ENCODE data around the gene FNBP1L.

FNBP1L gene

GRCh38 chr1:93581917-93582850 is 134.3 kb downstream of the FNBP1L start:
- Histone ChIP-seq H3K9me3 (ENCODE audit: control insufficient read depth, low read length) (no peaks in the 10 kb centered on the region), H3K27ac (ENCODE audit: low read length, poor library complexity, severe bottlenecking) (no peak overlapping the region), H2AFZ (ENCODE audit: low read depth, low read length) (no peak overlapping the region), H3K27me3 (ENCODE audit: control insufficient read depth in 1 of 2, insufficient read depth in 1 of 2, low read length in 2 of 2) (no peaks in the 10 kb centered on the region), H2BK120ac (ENCODE audit: low read depth, low read length) (no peak overlapping the region), H3K4me2 (ENCODE audit: low read length, poor library complexity, severe bottlenecking) (no peak overlapping the region), H2BK15ac (ENCODE audit: low read depth, poor library complexity, severe bottlenecking) (no peak overlapping the region), H3K4me1 (ENCODE audit: control insufficient read depth, insufficient read depth, low read depth, low read length) (peaks cover 30% of the 10 kb centered on the region), H3K9ac (ENCODE audit: low read length) (no peak overlapping the region), H2BK12ac (ENCODE audit: low read length in 2 of 2) (peak overlapping the region in 1 of 2 experiments; percentile 18), H3K23ac (ENCODE audit: low read length in 2 of 2) (no peak overlapping the region), H4K8ac (ENCODE audit: low read length) (no peak overlapping the region), H3K79me1 (replicated peaks; ENCODE audit: low read length, poor library complexity, severe bottlenecking) (peaks cover 43% of the 10 kb centered on the region), H4K91ac (ENCODE audit: low read length) (no peak overlapping the region), H3K4me3 (ENCODE audit: insufficient read depth in 1 of 2, low read depth in 1 of 2, low read length in 2 of 2) (no peak overlapping the region), H2BK5ac (ENCODE audit: low read depth, low read length, poor library complexity, severe bottlenecking) (no peak overlapping the region), H2AK5ac (ENCODE audit: low read length, severe bottlenecking) (no peak overlapping the region), H3K14ac (ENCODE audit: low read length in 2 of 2) (no peak overlapping the region), H3K4ac (ENCODE audit: low read depth in 1 of 2, low read length in 2 of 2) (no peak overlapping the region), H3K36me3 (ENCODE audit: control insufficient read depth in 1 of 2, insufficient read depth in 2 of 2, low read depth in 1 of 2, low read length in 2 of 2) (peaks cover 66 to 89% of the 10 kb centered on the region in 2 experiments), H3K18ac (ENCODE audit: low read depth in 1 of 2, low read length in 2 of 2) (peak overlapping the region in 1 of 2 experiments; percentile 5)
- WGBS, result 96% methylated on average over 21 of the region's 23 CpGs
- DNase-seq, result no peak

- H3K4me2 ChIP-seq (ENCODE audit: low read length, poor library complexity, severe bottlenecking), result no peak overlapping the region
Observed at GRCh38 chr1:93584261-93585003, 136.5 kb downstream of the FNBP1L start.

GRCh38 chr1:93585059-93585966 is 137.4 kb downstream of the FNBP1L start:
- Histone ChIP-seq H3K14ac (ENCODE audit: low read length in 2 of 2) (peak overlapping the region in 1 of 2 experiments; percentile 5), H3K4me2 (ENCODE audit: low read length, poor library complexity, severe bottlenecking) (no peak overlapping the region), H3K4ac (ENCODE audit: low read depth in 1 of 2, low read length in 2 of 2) (peak overlapping the region in 1 of 2 experiments; percentile 46), H2BK15ac (ENCODE audit: low read depth, poor library complexity, severe bottlenecking) (no peak overlapping the region), H2AK5ac (ENCODE audit: low read length, severe bottlenecking) (no peak overlapping the region), H3K9me3 (ENCODE audit: control insufficient read depth, low read length) (no peaks in the 10 kb centered on the region), H2BK120ac (ENCODE audit: low read depth, low read length) (no peak overlapping the region), H3K36me3 (ENCODE audit: control insufficient read depth in 1 of 2, insufficient read depth in 2 of 2, low read depth in 1 of 2, low read length in 2 of 2) (peaks cover 71 to 92% of the 10 kb centered on the region in 2 experiments), H4K8ac (ENCODE audit: low read length) (peak overlapping the region; percentile 59), H2BK5ac (ENCODE audit: low read depth, low read length, poor library complexity, severe bottlenecking) (no peak overlapping the region), H3K27me3 (ENCODE audit: control insufficient read depth in 1 of 2, insufficient read depth in 1 of 2, low read length in 2 of 2) (no peaks in the 10 kb centered on the region), H3K4me1 (ENCODE audit: control insufficient read depth, insufficient read depth, low read depth, low read length) (peaks cover 17% of the 10 kb centered on the region), H3K27ac (ENCODE audit: low read length, poor library complexity, severe bottlenecking) (peak overlapping the region; percentile 37), H4K91ac (ENCODE audit: low read length) (peak overlapping the region; percentile 65), H3K23ac (ENCODE audit: low read length in 2 of 2) (no peak overlapping the region), H2AFZ (ENCODE audit: low read depth, low read length) (no peak overlapping the region), H3K18ac (ENCODE audit: low read depth in 1 of 2, low read length in 2 of 2) (peak overlapping the region; percentile 28 to 29), H3K9ac (ENCODE audit: low read length) (peak overlapping the region; percentile 41), H3K79me1 (replicated peaks; ENCODE audit: low read length, poor library complexity, severe bottlenecking) (peaks cover 52% of the 10 kb centered on the region), H2BK12ac (ENCODE audit: low read length in 2 of 2) (no peak overlapping the region), H3K4me3 (ENCODE audit: insufficient read depth in 1 of 2, low read depth in 1 of 2, low read length in 2 of 2) (peak overlapping the region in 1 of 2 experiments; percentile 16)
- 86% methylated on average over 10 of the region's 13 CpGs for WGBS
- no peak for DNase-seq

More at GRCh38 chr1:93584261-93585003, 136.5 kb downstream of the FNBP1L start:
- Histone ChIP-seq H3K23ac (ENCODE audit: low read length in 2 of 2) (no peak overlapping the region), H3K4me3 (ENCODE audit: insufficient read depth in 1 of 2, low read depth in 1 of 2, low read length in 2 of 2) (peak overlapping the region in 1 of 2 experiments; percentile 16), H2BK120ac (ENCODE audit: low read depth, low read length) (no peak overlapping the region), H4K91ac (ENCODE audit: low read length) (no peak overlapping the region), H2AFZ (ENCODE audit: low read depth, low read length) (no peak overlapping the region), H3K27ac (ENCODE audit: low read length, poor library complexity, severe bottlenecking) (peak overlapping the region; percentile 18), H3K4me1 (ENCODE audit: control insufficient read depth, insufficient read depth, low read depth, low read length) (peaks cover 25% of the 10 kb centered on the region), H3K79me1 (replicated peaks; ENCODE audit: low read length, poor library complexity, severe bottlenecking) (peaks cover 45% of the 10 kb centered on the region), H2BK5ac (ENCODE audit: low read depth, low read length, poor library complexity, severe bottlenecking) (no peak overlapping the region), H3K27me3 (ENCODE audit: control insufficient read depth in 1 of 2, insufficient read depth in 1 of 2, low read length in 2 of 2) (no peaks in the 10 kb centered on the region), H2BK12ac (ENCODE audit: low read length in 2 of 2) (no peak overlapping the region), H3K36me3 (ENCODE audit: control insufficient read depth in 1 of 2, insufficient read depth in 2 of 2, low read depth in 1 of 2, low read length in 2 of 2) (peaks cover 69 to 89% of the 10 kb centered on the region in 2 experiments), H2AK5ac (ENCODE audit: low read length, severe bottlenecking) (no peak overlapping the region), H3K14ac (ENCODE audit: low read length in 2 of 2) (no peak overlapping the region), H3K4ac (ENCODE audit: low read depth in 1 of 2, low read length in 2 of 2) (no peak overlapping the region), H2BK15ac (ENCODE audit: low read depth, poor library complexity, severe bottlenecking) (no peak overlapping the region), H3K9ac (ENCODE audit: low read length) (peak overlapping the region; percentile 41), H3K9me3 (ENCODE audit: control insufficient read depth, low read length) (no peaks in the 10 kb centered on the region), H4K8ac (ENCODE audit: low read length) (no peak overlapping the region), H3K18ac (ENCODE audit: low read depth in 1 of 2, low read length in 2 of 2) (no peak overlapping the region)
- DNase-seq, result no peak
- 65% methylated on average over 9 of the region's 9 CpGs for WGBS
